Epithelial cell of esophagus (primary cell): ENCODE results near the gene INAVA.

Source experiments
- DNase-seq: peaks from one replicate; pipeline ENCODE4 v3.0.0; 2010; ENCODE audit warnings: low read depth
- H3K4me3 ChIP-seq: 2 replicates; pipeline ENCODE4 v1.5.1; 2011; ENCODE audit warnings: mild to moderate bottlenecking, low read length, control low read depth
- TF ChIP-seq, protein P1 (sequence below): IDR thresholded peaks from 2 replicates; pipeline ENCODE4 v1.5.1; 2011; ENCODE audit warnings: low read depth, mild to moderate bottlenecking, low read length, control low read depth, inconsistent platforms; ENCODE audit not compliant: insufficient read depth; ENCODE audit errors: missing control alignments

Gene INAVA

DNA sequence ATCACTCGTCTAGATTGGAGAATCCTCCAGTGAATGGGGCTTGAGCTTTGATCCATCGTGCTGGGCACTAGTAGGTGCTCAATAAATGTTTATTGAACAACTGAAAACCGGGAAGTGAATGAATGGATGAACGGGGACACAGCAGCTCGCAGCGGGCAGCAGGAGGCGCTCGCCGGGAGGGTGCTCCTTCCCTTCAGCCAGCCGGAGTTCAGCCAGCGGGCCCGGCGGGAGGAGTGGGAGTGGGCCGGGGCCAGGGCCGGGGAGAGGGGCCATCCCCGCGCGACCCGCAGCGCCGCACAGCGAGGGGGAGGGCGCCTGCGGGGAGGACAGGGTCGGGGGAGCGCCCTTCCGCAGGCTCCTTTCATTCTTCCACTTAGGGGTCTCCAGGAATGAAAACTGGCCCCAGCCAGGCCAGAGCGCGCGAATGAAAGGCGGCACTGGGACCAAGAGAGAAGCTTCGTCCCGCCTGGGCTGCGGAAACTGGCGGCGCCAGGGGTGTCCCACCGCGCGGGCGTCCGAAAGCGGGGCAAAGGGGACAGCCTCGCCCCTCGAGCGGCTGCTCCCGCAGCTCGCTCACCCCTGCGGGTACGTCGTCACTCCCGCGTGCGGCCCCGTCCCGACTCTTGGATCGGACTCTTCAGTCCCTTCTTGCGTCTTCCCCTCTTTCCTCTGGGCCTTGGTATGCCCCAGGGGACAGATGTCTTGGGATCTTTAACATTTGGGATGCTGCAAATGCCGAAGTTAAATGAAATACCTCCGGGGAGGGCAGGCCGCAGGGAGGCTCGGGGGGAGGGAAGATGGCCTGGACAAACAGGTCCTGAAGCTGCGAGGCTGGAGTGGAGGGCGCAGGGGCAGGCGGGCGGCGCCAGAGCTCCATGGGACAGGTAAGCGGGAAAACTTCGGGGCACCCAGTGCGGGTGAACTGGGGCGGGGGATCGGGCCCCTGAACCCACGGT is 3.6 kb upstream of the INAVA start:
- peak; percentile 57 for DNase-seq
- peak overlapping the region; percentile 71 for H3K4me3 ChIP-seq
- TF ChIP-seq, protein P1, sequence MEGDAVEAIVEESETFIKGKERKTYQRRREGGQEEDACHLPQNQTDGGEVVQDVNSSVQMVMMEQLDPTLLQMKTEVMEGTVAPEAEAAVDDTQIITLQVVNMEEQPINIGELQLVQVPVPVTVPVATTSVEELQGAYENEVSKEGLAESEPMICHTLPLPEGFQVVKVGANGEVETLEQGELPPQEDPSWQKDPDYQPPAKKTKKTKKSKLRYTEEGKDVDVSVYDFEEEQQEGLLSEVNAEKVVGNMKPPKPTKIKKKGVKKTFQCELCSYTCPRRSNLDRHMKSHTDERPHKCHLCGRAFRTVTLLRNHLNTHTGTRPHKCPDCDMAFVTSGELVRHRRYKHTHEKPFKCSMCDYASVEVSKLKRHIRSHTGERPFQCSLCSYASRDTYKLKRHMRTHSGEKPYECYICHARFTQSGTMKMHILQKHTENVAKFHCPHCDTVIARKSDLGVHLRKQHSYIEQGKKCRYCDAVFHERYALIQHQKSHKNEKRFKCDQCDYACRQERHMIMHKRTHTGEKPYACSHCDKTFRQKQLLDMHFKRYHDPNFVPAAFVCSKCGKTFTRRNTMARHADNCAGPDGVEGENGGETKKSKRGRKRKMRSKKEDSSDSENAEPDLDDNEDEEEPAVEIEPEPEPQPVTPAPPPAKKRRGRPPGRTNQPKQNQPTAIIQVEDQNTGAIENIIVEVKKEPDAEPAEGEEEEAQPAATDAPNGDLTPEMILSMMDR = peak; percentile 41

DNA sequence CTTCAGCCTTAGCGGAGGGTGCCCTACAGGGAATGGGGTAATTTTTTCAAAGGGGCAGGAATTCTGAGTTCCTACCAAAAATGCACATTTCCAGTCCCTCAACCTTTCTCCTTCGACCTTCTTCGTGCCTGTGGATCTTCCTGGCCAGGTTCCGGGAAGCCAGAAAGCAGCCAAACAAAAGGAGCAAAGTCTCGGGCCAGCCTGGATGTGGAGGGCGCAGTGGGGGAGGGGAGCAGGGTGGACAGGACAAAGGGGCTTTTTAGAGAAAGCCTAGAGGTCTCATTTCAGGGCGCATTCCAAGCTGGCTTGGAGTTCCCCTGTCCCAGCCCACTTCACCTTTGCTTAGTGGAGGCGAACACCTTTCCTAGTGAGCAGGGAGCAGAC is 2.9 kb upstream of the INAVA start:
- no peak for DNase-seq
- peak overlapping the region; percentile 71 for H3K4me3 ChIP-seq
- TF ChIP-seq, protein P1 = no peak

DNA sequence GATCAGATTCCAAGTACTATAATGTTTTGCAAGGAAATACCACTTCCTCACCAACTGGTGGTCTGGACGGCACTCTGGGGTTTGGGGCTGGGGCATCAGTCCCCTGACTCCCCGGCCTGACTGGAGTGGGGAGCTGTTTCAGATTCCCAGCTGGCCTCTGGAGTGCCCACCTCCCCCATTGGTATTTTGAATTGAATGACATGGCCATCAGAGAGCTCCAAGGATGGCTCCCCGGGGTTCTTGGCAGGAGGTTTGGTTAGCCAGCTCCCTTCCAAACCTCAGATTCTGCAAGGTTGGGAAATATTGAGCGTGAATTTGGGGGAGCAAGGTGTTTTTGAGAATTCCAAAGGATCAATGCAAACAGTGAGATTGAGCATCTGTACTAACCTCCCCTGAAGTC is 2.2 kb upstream of the INAVA start:
- TF ChIP-seq, protein P1 = no peak
- H3K4me3 ChIP-seq = peak overlapping the region; percentile 71
- no peak for DNase-seq

DNA sequence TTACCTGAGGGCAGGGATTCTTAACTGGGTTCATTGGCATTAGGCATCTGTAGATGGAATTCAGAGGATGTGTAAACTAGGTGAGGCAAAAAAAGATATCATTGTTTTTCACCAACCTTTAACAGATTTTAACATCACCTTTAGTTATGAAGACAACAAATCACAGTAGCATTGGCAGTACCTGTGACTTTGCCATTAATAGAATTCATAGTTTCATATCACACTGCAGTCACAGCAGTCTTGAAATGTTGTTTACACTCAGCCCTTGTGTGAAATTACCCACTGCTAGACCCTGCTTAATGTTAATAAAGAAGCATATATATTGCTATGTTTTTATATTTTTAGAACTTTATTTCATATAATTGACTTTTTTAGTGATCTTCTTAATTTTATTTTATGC is 1.7 kb upstream of the INAVA start:
- TF ChIP-seq, protein P1 = no peak
- no peak overlapping the region for H3K4me3 ChIP-seq
- DNase-seq = no peak

DNA sequence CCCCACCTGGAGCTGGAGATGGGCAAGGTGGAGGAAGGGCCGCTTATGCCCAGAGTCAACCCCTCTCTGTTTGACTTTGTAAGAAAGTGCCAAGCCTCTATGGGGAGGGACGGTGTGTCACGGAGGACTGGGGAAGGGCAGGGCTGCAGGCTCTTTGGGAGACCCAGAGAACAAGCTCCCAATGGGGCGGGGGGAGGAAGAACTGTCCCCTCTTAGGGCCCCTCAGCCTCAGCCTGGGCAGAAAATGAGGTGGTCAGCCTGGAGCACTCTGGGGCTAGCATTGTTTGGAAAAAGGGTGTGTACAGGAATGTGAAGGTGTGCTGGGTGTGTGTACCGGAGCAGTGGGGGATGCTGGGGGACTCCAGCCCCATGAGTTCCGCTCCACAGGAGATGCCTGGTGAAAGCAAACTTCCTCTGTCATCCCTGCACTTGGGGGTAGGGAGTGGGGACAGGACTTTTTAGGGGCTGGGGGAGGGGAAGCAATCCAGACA is 1.2 kb upstream of the INAVA start:
- DNase-seq = peak; percentile 30
- H3K4me3 ChIP-seq = no peak overlapping the region
- TF ChIP-seq, protein P1 = no peak

DNA sequence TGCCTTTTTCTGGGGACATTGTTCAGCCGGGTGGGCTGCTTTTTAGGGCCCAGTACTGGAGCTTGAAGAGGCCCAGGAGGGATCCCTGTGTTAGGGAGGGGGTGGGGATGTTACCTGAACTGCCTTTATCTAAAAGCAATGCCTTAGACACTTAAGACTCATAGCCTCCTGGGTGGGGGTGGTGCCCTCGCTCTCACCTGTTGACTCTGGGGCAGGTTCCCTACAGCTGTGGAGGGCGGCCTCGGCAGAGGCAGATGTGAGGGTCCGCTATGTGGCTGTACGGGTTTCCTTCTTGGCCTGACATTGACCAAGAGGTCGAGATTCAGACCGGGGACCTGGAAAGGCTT is 716 bp downstream of the INAVA start:
- TF ChIP-seq, protein P1 = no peak
- peak overlapping the region; percentile 99 for H3K4me3 ChIP-seq
- DNase-seq = no peak
